Muscle of leg (tissue), 11 donors: ENCODE measurements around the gene COL4A4. TPM values are rescaled to one million over a fixed set of nuclear protein-coding genes. Genes with fewer than 3 reads are reported as not detected.

Experiments
- DNase-seq: peaks from one replicate; pipeline ENCODE4 v3.0.0; 2013
- H3K27ac ChIP-seq: one replicate; pipeline ENCODE4 v1.5.1; 2013; ENCODE audit warnings: mild to moderate bottlenecking, low read length, control low read depth
- H3K27me3 ChIP-seq: one replicate; pipeline ENCODE4 v1.6.1; 2013; ENCODE audit warnings: low read length; ENCODE audit not compliant: control insufficient read depth, insufficient read depth
- H3K36me3 ChIP-seq: one replicate; pipeline ENCODE4 v1.6.1; 2013; ENCODE audit warnings: low read length; ENCODE audit not compliant: control insufficient read depth, insufficient read depth
- H3K4me1 ChIP-seq: one replicate; pipeline ENCODE4 v1.6.1; 2013; ENCODE audit warnings: low read length; ENCODE audit not compliant: control insufficient read depth, insufficient read depth
- H3K4me3 ChIP-seq: one replicate; pipeline ENCODE4 v1.5.1; 2013; ENCODE audit warnings: low read length, control low read depth
- H3K9me3 ChIP-seq: replicated peaks from 2 replicates; pipeline ENCODE4 v1.6.1; 2013; ENCODE audit warnings: low read depth, low read length; ENCODE audit not compliant: control insufficient read depth
- WGBS: methylation state at CpG from one replicate; pipeline ENCODE4 v1.1.5; 2013; ENCODE audit warnings: missing lambda C conversion rate; ENCODE audit not compliant: insufficient coverage; 5-methylcytosine and 5-hydroxymethylcytosine counted together
- polyA plus RNA-seq, 8 donors: library from polyadenylated mRNA; unstranded; fragments of 120-200 nt; gene quantifications; one replicate each; pipeline versions ENCODE4 v1.2.1 to v1.2.3, GENCODE V29; 2013; ENCODE audit warnings: inconsistent platforms in 1 of 8, low replicate concordance in 1 of 8; ENCODE audit not compliant: insufficient read length in 8 of 8, insufficient read depth in 1 of 8
- total RNA-seq: library from RNA; stranded (reverse); fragments of 120-200 nt; gene quantifications from one replicate; pipeline ENCODE4 v1.2.4, GENCODE V29; 2013

COL4A4 gene
- total and polyA plus RNA-seq, 9 donors = 0.03 to 0.31 (median 0.06) TPM

- no peaks in the 10 kb centered on the region for H3K27me3 ChIP-seq
- H3K27ac ChIP-seq = no peak overlapping the region
- DNase-seq = no peak
- H3K9me3 ChIP-seq = no peaks in the 10 kb centered on the region
- WGBS = 69% methylated on average over 4 of the region's 8 CpGs
- no peak overlapping the region for H3K4me3 ChIP-seq
- H3K36me3 ChIP-seq = no peaks in the 10 kb centered on the region
- no peaks in the 10 kb centered on the region for H3K4me1 ChIP-seq
Measured at GRCh38 chr2:227013881-227014280, 150.1 kb downstream of the COL4A4 start.

- Histone ChIP-seq H3K36me3 (no peaks in the 10 kb centered on the region), H3K4me1 (no peaks in the 10 kb centered on the region), H3K4me3 (no peak overlapping the region), H3K9me3 (no peaks in the 10 kb centered on the region), H3K27me3 (no peaks in the 10 kb centered on the region), H3K27ac (no peak overlapping the region)
- 82% methylated on average over 5 of the region's 9 CpGs for WGBS
- DNase-seq = no peak
Measured at GRCh38 chr2:227013330-227013729, 150.7 kb downstream of the COL4A4 start.

GRCh38 chr2:227010433-227010832 lies 153.6 kb downstream of the COL4A4 start:
- 75% methylated on average over 1 of the region's 3 CpGs for WGBS
- H3K36me3 ChIP-seq = no peaks in the 10 kb centered on the region
- H3K4me3 ChIP-seq = no peak overlapping the region
- no peaks in the 10 kb centered on the region for H3K4me1 ChIP-seq
- no peaks in the 10 kb centered on the region for H3K27me3 ChIP-seq
- no peak for DNase-seq
- H3K27ac ChIP-seq = no peak overlapping the region
- H3K9me3 ChIP-seq = no peaks in the 10 kb centered on the region

GRCh38 chr2:227007940-227008339 lies 156.1 kb downstream of the COL4A4 start:
- H3K4me3 ChIP-seq = no peak overlapping the region
- H3K36me3 ChIP-seq = no peaks in the 10 kb centered on the region
- DNase-seq = no peak
- no peaks in the 10 kb centered on the region for H3K4me1 ChIP-seq
- H3K27ac ChIP-seq = no peak overlapping the region
- 89% methylated on average over 13 of the region's 17 CpGs for WGBS
- no peaks in the 10 kb centered on the region for H3K9me3 ChIP-seq
- H3K27me3 ChIP-seq = no peaks in the 10 kb centered on the region

- Histone ChIP-seq H3K27ac (no peak overlapping the region), H3K4me3 (no peak overlapping the region), H3K27me3 (no peaks in the 10 kb centered on the region), H3K36me3 (no peaks in the 10 kb centered on the region), H3K4me1 (no peaks in the 10 kb centered on the region), H3K9me3 (no peaks in the 10 kb centered on the region)
- DNase-seq = no peak
- 68% methylated on average over 7 of the region's 9 CpGs for WGBS
Measured at GRCh38 chr2:227007148-227007547, 156.9 kb downstream of the COL4A4 start.

- Histone ChIP-seq H3K36me3 (no peaks in the 10 kb centered on the region), H3K4me3 (no peak overlapping the region), H3K4me1 (no peaks in the 10 kb centered on the region), H3K9me3 (no peaks in the 10 kb centered on the region), H3K27ac (no peak overlapping the region), H3K27me3 (no peaks in the 10 kb centered on the region)
- DNase-seq = no peak
- WGBS = 65% methylated on average over 5 of the region's 16 CpGs
Measured at GRCh38 chr2:227006189-227006897, 157.7 kb downstream of the COL4A4 start.

GRCh38 chr2:227004482-227004881 lies 159.5 kb downstream of the COL4A4 start:
- 97% methylated on average over 5 of the region's 6 CpGs for WGBS
- H3K36me3 ChIP-seq = no peaks in the 10 kb centered on the region
- no peak overlapping the region for H3K27ac ChIP-seq
- no peak overlapping the region for H3K4me3 ChIP-seq
- no peaks in the 10 kb centered on the region for H3K9me3 ChIP-seq
- H3K27me3 ChIP-seq = no peaks in the 10 kb centered on the region
- no peak for DNase-seq
- H3K4me1 ChIP-seq = no peaks in the 10 kb centered on the region

GRCh38 chr2:227000123-227000522 lies 163.9 kb downstream of the COL4A4 start:
- no peak for DNase-seq
- 60% methylated on average over 1 of the region's 2 CpGs for WGBS
- Histone ChIP-seq H3K27me3 (no peaks in the 10 kb centered on the region), H3K4me1 (no peaks in the 10 kb centered on the region), H3K9me3 (no peaks in the 10 kb centered on the region), H3K36me3 (peaks cover 4% of the 10 kb centered on the region), H3K4me3 (no peak overlapping the region), H3K27ac (no peak overlapping the region)

- Histone ChIP-seq H3K27ac (no peak overlapping the region), H3K27me3 (no peaks in the 10 kb centered on the region), H3K4me3 (no peak overlapping the region), H3K4me1 (no peaks in the 10 kb centered on the region), H3K36me3 (peaks cover 4% of the 10 kb centered on the region), H3K9me3 (no peaks in the 10 kb centered on the region)
- no peak for DNase-seq
- WGBS = no CpG with 5 or more reads among the region's 2 CpGs
Measured at GRCh38 chr2:226999661-227000060, 164.3 kb downstream of the COL4A4 start.

GRCh38 chr2:226995625-226996041 lies 168.4 kb downstream of the COL4A4 start:
- DNase-seq = no peak
- Histone ChIP-seq H3K36me3 (peaks cover 4% of the 10 kb centered on the region), H3K9me3 (no peaks in the 10 kb centered on the region), H3K27ac (no peak overlapping the region), H3K27me3 (no peaks in the 10 kb centered on the region), H3K4me1 (no peaks in the 10 kb centered on the region), H3K4me3 (no peak overlapping the region)
- WGBS = 79% methylated on average over 12 of the region's 15 CpGs

- Histone ChIP-seq H3K4me1 (no peaks in the 10 kb centered on the region), H3K27me3 (no peaks in the 10 kb centered on the region), H3K27ac (no peak overlapping the region), H3K36me3 (peaks cover 4% of the 10 kb centered on the region), H3K9me3 (no peaks in the 10 kb centered on the region), H3K4me3 (no peak overlapping the region)
- DNase-seq = no peak
- WGBS = 100% methylated on average over 2 of the region's 4 CpGs
Measured at GRCh38 chr2:226994775-226995174, 169.2 kb downstream of the COL4A4 start.
